Endothelial cell of umbilical vein (primary cell): ENCODE results near the gene LRP1-AS. TPM values are rescaled to one million over a fixed set of nuclear protein-coding genes. Genes with fewer than 3 reads are reported as not detected.

Experiments used
- BruUV-seq: library from RNA; stranded (reverse); fragments of 400-500 nt; replicated peaks from 2 replicates; lab custom pipeline; 2021; lab: Mats Ljungman, UMichigan
- CTCF ChIA-PET: fragments of 300-600, 350-600 bp; sonication (Branson Sonifier 250); formaldehyde crosslinking; loops from one replicate; lab custom pipeline; 2021; ENCODE audit warnings: antibody characterized with exemption, inconsistent platforms; lab: Charles Lee
- POLR2A ChIA-PET: fragments of 300-600, 350-600 bp; sonication (Branson Sonifier 250); formaldehyde crosslinking; loops from one replicate; lab custom pipeline; 2021; ENCODE audit warnings: antibody characterized with exemption, inconsistent platforms; lab: Charles Lee
- DNase-seq: peaks from one replicate; pipeline ENCODE4 v3.0.0-alpha.2; 2011; ENCODE audit warnings: low read depth, low spot score
- FAIRE-seq: peaks from 2 replicates; lab custom pipeline; 2011; peaks lifted over from hg19 to GRCh38; lab: Jason Lieb, UNC
- H2AFZ ChIP-seq: 2 replicates; pipeline ENCODE4 v1.6.0; 2012; ENCODE audit warnings: low read depth, low read length, control low read depth, inconsistent platforms
- H3K27ac ChIP-seq: 2 replicates; pipeline ENCODE4 v1.5.1; 2011; ENCODE audit warnings: low read depth, mild to moderate bottlenecking, control low read depth, low read length, moderate library complexity; ENCODE audit not compliant: insufficient read depth
- H3K27me3 ChIP-seq, 2 experiments: 2 replicates each; pipeline versions ENCODE4 v1.6.0 to v1.6.1; 2011; ENCODE audit warnings: low read length in 2 of 2, mixed read lengths in 1 of 2; ENCODE audit not compliant: control insufficient read depth in 2 of 2, insufficient read depth in 2 of 2
- H3K36me3 ChIP-seq, 2 experiments: 2 replicates in 1 of 2; 3 replicates in 1 of 2; pipeline ENCODE4 v1.5.1; 2011; ENCODE audit warnings: low read length in 2 of 2, mild to moderate bottlenecking in 1 of 2, moderate library complexity in 1 of 2; ENCODE audit not compliant: control insufficient read depth in 2 of 2, insufficient read depth in 2 of 2; ENCODE audit errors: extremely low read depth in 1 of 2
- H3K4me1 ChIP-seq: 3 replicates; pipeline ENCODE4 v1.5.1; 2011; ENCODE audit warnings: mild to moderate bottlenecking, low read length; ENCODE audit not compliant: control insufficient read depth, insufficient read depth; ENCODE audit errors: extremely low read depth
- H3K4me2 ChIP-seq: 2 replicates; pipeline ENCODE4 v1.6.1; 2011; ENCODE audit warnings: low read length, control low read depth, mixed read lengths; ENCODE audit not compliant: insufficient read depth
- H3K4me3 ChIP-seq, 3 experiments: fragments of 200-600 bp in 1 of 3; sonication (generic), shearing (Covaris generic) in 1 of 3; replicated peaks in 1 of 3; 2 replicates each; pipeline ENCODE4 v1.5.1; 2011 to 2016; ENCODE audit warnings: control low read depth in 3 of 3, low read length in 3 of 3, mild to moderate bottlenecking in 2 of 3, inconsistent platforms in 1 of 3, low read depth in 1 of 3, moderate library complexity in 1 of 3; ENCODE audit not compliant: insufficient read depth in 1 of 3
- H3K79me2 ChIP-seq: 2 replicates; pipeline ENCODE4 v1.6.0; 2012; ENCODE audit warnings: low read length, inconsistent platforms; ENCODE audit not compliant: control insufficient read depth, insufficient read depth
- H3K9ac ChIP-seq: replicated peaks from 2 replicates; pipeline ENCODE3; 2011; ENCODE audit warnings: low read length, control low read depth; ENCODE audit not compliant: insufficient read depth; ENCODE audit errors: extremely low read depth
- H3K9me1 ChIP-seq: replicated peaks from 3 replicates; pipeline ENCODE4 v1.6.0; 2011; ENCODE audit warnings: mild to moderate bottlenecking, low read length; ENCODE audit not compliant: control insufficient read depth, insufficient read depth; ENCODE audit errors: extremely low read depth
- H3K9me3 ChIP-seq: replicated peaks from 2 replicates; pipeline ENCODE4 v1.5.1; 2012; ENCODE audit warnings: low read length, inconsistent platforms; ENCODE audit not compliant: control insufficient read depth, insufficient read depth
- H4K20me1 ChIP-seq: replicated peaks from 2 replicates; pipeline ENCODE3; 2011; ENCODE audit warnings: mild to moderate bottlenecking, low read length; ENCODE audit not compliant: control insufficient read depth, insufficient read depth; ENCODE audit errors: extremely low read depth
- EZH2 ChIP-seq: IDR thresholded peaks from 2 replicates; pipeline ENCODE4 v1.6.1; 2012; ENCODE audit warnings: borderline replicate concordance, low read depth, mild to moderate bottlenecking, moderate library complexity, low read length, inconsistent platforms; ENCODE audit not compliant: severe bottlenecking
- FOS ChIP-seq: IDR thresholded peaks from 2 replicates; pipeline ENCODE4 v1.6.1; 2011; ENCODE audit warnings: mild to moderate bottlenecking, low read length, moderate library complexity, borderline replicate concordance; ENCODE audit not compliant: insufficient read depth
- GATA2 ChIP-seq: IDR thresholded peaks from 2 replicates; pipeline ENCODE4 v1.7.0; 2011; ENCODE audit warnings: low read depth, mild to moderate bottlenecking, moderate library complexity, mixed read lengths, low read length; ENCODE audit not compliant: insufficient read length, insufficient read depth
- JUN ChIP-seq: IDR thresholded peaks from 2 replicates; pipeline ENCODE4 v1.6.1; 2011; ENCODE audit warnings: borderline replicate concordance, low read depth; ENCODE audit not compliant: insufficient read length, insufficient read depth
- MAX ChIP-seq: IDR thresholded peaks from 2 replicates; pipeline ENCODE4 v1.6.1; 2011; ENCODE audit not compliant: insufficient read depth, insufficient read length
- MYC ChIP-seq: IDR thresholded peaks from one replicate; pipeline ENCODE4 v1.6.1; 2011; ENCODE audit warnings: mild to moderate bottlenecking, low read depth, low read length
- POLR2A ChIP-seq: IDR thresholded peaks from 2 replicates; pipeline ENCODE4 v1.6.1; 2012; ENCODE audit warnings: low read depth, mild to moderate bottlenecking, control low read depth, low read length
- POLR2AphosphoS5 ChIP-seq: IDR thresholded peaks from 2 replicates; pipeline ENCODE4 v1.6.1; 2012; ENCODE audit warnings: low read depth, mild to moderate bottlenecking, control low read depth, low read length, moderate library complexity; ENCODE audit not compliant: insufficient read depth
- dilution Hi-C: fragments of 300-500 bp; cut with MboI; formaldehyde crosslinking; loops from one replicate; pipeline ENCODE4 v1.15.0; 2019; ENCODE audit warnings: low sequenced_read_pairs; ENCODE audit not compliant: extremely low pct_ligation_motif_present
- intact Hi-C: fragments of 100-400 bp; cut with micrococcal nuclease; formaldehyde crosslinking; loops from one replicate; pipeline ENCODE4 v1.10.0; 2022
- polyA plus RNA-seq, 4 experiments: library from polyadenylated mRNA; depleted of rRNA in 3 of 4; stranded (reverse) in 3 of 4; unstranded in 1 of 4; fragments of >200 nt; gene quantifications; 2 replicates each; pipeline versions ENCODE4 v1.2.1 to v1.2.3, GENCODE V29; 2011 to 2012; ENCODE audit warnings: missing spikeins in 1 of 4
- total RNA-seq: library from RNA; stranded (reverse); gene quantifications from 2 replicates; pipeline ENCODE4 v1.2.3, GENCODE V29; 2021
- TF ChIP-seq, protein P1 (sequence below), 2 donors: IDR thresholded peaks; 1 replicate in 1 of 2; 2 replicates in 1 of 2; pipeline ENCODE4 v1.5.1; 2011; ENCODE audit warnings: low read length in 2 of 2, mild to moderate bottlenecking in 2 of 2, moderate library complexity in 2 of 2, control low read depth in 1 of 2, inconsistent platforms in 1 of 2, low read depth in 1 of 2; ENCODE audit not compliant: insufficient read depth in 1 of 2; ENCODE audit errors: extremely low read depth in 1 of 2

The LRP1-AS gene
- total and polyA plus RNA-seq, 2 donors (not counting 3 experiments of a cell fraction or from before 2014, with no cell fraction given): not detected

GRCh38 chr12:57164454-57164853 lies 17.0 kb upstream of the LRP1-AS start:
- Histone ChIP-seq H3K4me3 (no peak overlapping the region), H3K9me1 (no peaks in the 10 kb centered on the region), H3K27ac (no peak overlapping the region), H3K27me3 (no peaks in the 10 kb centered on the region), H4K20me1 (no peaks in the 10 kb centered on the region), H3K79me2 (no peaks in the 10 kb centered on the region), H3K4me1 (no peaks in the 10 kb centered on the region), H2AFZ (no peak overlapping the region), H3K9me3 (no peaks in the 10 kb centered on the region), H3K9ac (no peak overlapping the region), H3K4me2 (no peak overlapping the region), H3K36me3 (no peaks in the 10 kb centered on the region)
- BruUV-seq: no TSS peak
- intact Hi-C loops (no loop called here), dilution Hi-C loops (no loop called here)
- FAIRE-seq (no peak), DNase-seq (no peak)
- no peak for TF ChIP-seq MYC
- no peak for TF ChIP-seq JUN
- no peak for TF ChIP-seq POLR2AphosphoS5
- TF ChIP-seq EZH2: no peak
- no peak for TF ChIP-seq POLR2A
- no peak for TF ChIP-seq MAX
- no peak for TF ChIP-seq GATA2
- TF ChIP-seq, protein P1, sequence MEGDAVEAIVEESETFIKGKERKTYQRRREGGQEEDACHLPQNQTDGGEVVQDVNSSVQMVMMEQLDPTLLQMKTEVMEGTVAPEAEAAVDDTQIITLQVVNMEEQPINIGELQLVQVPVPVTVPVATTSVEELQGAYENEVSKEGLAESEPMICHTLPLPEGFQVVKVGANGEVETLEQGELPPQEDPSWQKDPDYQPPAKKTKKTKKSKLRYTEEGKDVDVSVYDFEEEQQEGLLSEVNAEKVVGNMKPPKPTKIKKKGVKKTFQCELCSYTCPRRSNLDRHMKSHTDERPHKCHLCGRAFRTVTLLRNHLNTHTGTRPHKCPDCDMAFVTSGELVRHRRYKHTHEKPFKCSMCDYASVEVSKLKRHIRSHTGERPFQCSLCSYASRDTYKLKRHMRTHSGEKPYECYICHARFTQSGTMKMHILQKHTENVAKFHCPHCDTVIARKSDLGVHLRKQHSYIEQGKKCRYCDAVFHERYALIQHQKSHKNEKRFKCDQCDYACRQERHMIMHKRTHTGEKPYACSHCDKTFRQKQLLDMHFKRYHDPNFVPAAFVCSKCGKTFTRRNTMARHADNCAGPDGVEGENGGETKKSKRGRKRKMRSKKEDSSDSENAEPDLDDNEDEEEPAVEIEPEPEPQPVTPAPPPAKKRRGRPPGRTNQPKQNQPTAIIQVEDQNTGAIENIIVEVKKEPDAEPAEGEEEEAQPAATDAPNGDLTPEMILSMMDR (IDR thresholded peaks at IDR 0.05; ENCODE audit: extremely low read depth in 1 of 2, insufficient read depth in 1 of 2, low read depth in 1 of 2, low read length in 2 of 2): no peak
- no peak for TF ChIP-seq FOS
- ChIA-PET CTCF (interaction anchor here (1.3 to 13.0 kb wide), 2 partner anchors 40 to 52 kb away, joined by 3 to 429 read pairs; partner anchors contain the start of gene LRP1), POLR2A (no interaction called here)
